Smooth muscle cell (in vitro differentiated cells): Measurements from ENCODE around the gene GNLY. TPM values are rescaled to one million over a fixed set of nuclear protein-coding genes. Genes with fewer than 3 reads are reported as not detected.

ENCODE experiments used
- DNase-seq: peaks from one replicate; lab custom pipeline; 2025; ENCODE audit not compliant: unreplicated experiment; lab: John Stamatoyannopoulos, UW
- H2AFZ ChIP-seq: fragments of 200-600 bp; sonication (generic); 2 replicates; pipeline ENCODE4 v1.6.0; 2016; ENCODE audit warnings: antibody characterized with exemption, low read depth, mild to moderate bottlenecking
- H3F3A ChIP-seq: fragments of 200-600 bp; sonication (generic); 2 replicates; pipeline ENCODE4 v1.6.0; 2017; ENCODE audit warnings: antibody characterized with exemption, low read depth
- H3K27ac ChIP-seq: fragments of 200-600 bp; sonication (generic); 2 replicates; pipeline ENCODE4 v1.5.1; 2016; ENCODE audit warnings: low read depth, mild to moderate bottlenecking
- H3K27me3 ChIP-seq: fragments of 200-600 bp; sonication (generic); 2 replicates; pipeline ENCODE4 v1.6.1; 2016; ENCODE audit warnings: low read depth, mild to moderate bottlenecking
- H3K36me3 ChIP-seq: fragments of 200-600 bp; sonication (generic); 2 replicates; pipeline ENCODE4 v1.5.1; 2016; ENCODE audit warnings: low read depth
- H3K4me1 ChIP-seq: fragments of 200-600 bp; sonication (generic); 2 replicates; pipeline ENCODE4 v1.5.1; 2016; ENCODE audit warnings: low read depth
- H3K4me2 ChIP-seq: fragments of 200-600 bp; sonication (generic); 2 replicates; pipeline ENCODE4 v1.6.0; 2016; ENCODE audit warnings: mild to moderate bottlenecking
- H3K4me3 ChIP-seq: fragments of 200-600 bp; sonication (generic); 2 replicates; pipeline ENCODE4 v1.5.1; 2016; ENCODE audit warnings: mild to moderate bottlenecking
- H3K79me2 ChIP-seq: fragments of 200-600 bp; sonication (generic); 2 replicates; pipeline ENCODE4 v1.6.0; 2016; ENCODE audit warnings: low read depth, mild to moderate bottlenecking
- H3K9ac ChIP-seq: fragments of 200-600 bp; sonication (generic); 2 replicates; pipeline ENCODE4 v1.6.0; 2016; ENCODE audit warnings: low read depth
- H3K9me3 ChIP-seq: fragments of 200-600 bp; sonication (generic); replicated peaks from 2 replicates; pipeline ENCODE4 v1.5.1; 2016; ENCODE audit warnings: low read depth
- H4K20me1 ChIP-seq: fragments of 200-600 bp; sonication (generic); 2 replicates; pipeline ENCODE4 v1.6.0; 2016; ENCODE audit warnings: low read depth
- CTCF ChIP-seq: fragments of 200-600 bp; sonication (generic); IDR thresholded peaks from 2 replicates; pipeline ENCODE4 v1.5.1; 2017; ENCODE audit warnings: borderline replicate concordance, mild to moderate bottlenecking, antibody characterized with exemption; ENCODE audit not compliant: insufficient read depth, poor library complexity, severe bottlenecking
- WGBS: methylation state at CpG from one replicate; pipeline ENCODE4 v1.1.7; 2016; ENCODE audit warnings: low lambda C conversion rate; 5-methylcytosine and 5-hydroxymethylcytosine counted together
- polyA plus RNA-seq: library from polyadenylated mRNA; unstranded; fragments of >200 nt; fragmentation: Nextera tagmentation; extraction: Ambion mirVana; gene quantifications from 2 replicates; pipeline ENCODE4 v1.2.1, GENCODE V29; 2016
- total RNA-seq: library from RNA; depleted of rRNA; stranded (reverse); fragments of >200 nt; gene quantifications from 2 replicates; pipeline ENCODE4 v1.2.3, GENCODE V29; 2014

The GNLY gene
- not detected in 2 replicates for total RNA-seq
- not detected in 2 replicates for polyA plus RNA-seq

- TF ChIP-seq CTCF, result no peak
- Histone ChIP-seq H3K79me2 (no peaks in the 10 kb centered on the region), H3K4me2 (no peak within 1 kb of the TSS), H3K27me3 (no peaks in the 10 kb centered on the region), H3F3A (no peaks in the 10 kb centered on the region), H3K27ac (no peak within 1 kb of the TSS), H3K4me1 (no peaks in the 10 kb centered on the region), H2AFZ (no peak within 1 kb of the TSS), H3K36me3 (no peaks in the 10 kb centered on the region), H3K4me3 (no peak within 1 kb of the TSS), H3K9ac (no peak within 1 kb of the TSS), H3K9me3 (no peaks in the 10 kb centered on the region), H4K20me1 (no peaks in the 10 kb centered on the region)
- DNase-seq, result no peak
- 94% methylated on average over 13 of the region's 15 CpGs for WGBS
These were observed at the start of gene GNLY for GRCh38 chr2:85694052-85695025. Gene GNLY, plus strand, starts transcription at chr2:85694358. Its CDS starts 61 bp downstream, at chr2:85694419.

DNA sequence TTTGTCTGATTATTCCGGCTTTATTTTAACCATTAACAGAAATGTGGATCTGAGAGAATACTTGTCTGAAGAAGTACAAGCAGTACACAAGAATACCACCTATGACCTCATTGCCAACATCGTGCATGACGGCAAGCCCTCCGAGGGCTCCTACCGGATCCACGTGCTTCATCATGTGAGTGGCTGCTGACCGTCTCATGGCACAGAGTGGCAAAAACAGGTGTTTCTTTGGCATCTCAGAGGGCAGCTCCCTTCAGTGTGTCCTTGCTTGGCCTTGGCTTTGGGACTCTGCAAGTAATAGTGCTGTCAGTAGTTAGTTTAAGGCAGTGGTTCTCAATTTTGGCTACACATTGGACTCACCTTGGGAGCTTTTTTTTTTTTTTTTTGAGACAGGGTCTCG lies 49.2 kb upstream of the GNLY start:
- Histone ChIP-seq H3F3A (peaks cover 34% of the 10 kb centered on the region), H2AFZ (no peak overlapping the region), H3K27ac (no peak overlapping the region), H3K79me2 (no peaks in the 10 kb centered on the region), H3K27me3 (no peaks in the 10 kb centered on the region), H3K9me3 (no peaks in the 10 kb centered on the region), H3K4me3 (no peak overlapping the region), H4K20me1 (peaks cover 18% of the 10 kb centered on the region), H3K36me3 (peaks cover 28% of the 10 kb centered on the region), H3K4me2 (no peak overlapping the region), H3K4me1 (peaks cover 4% of the 10 kb centered on the region), H3K9ac (no peak overlapping the region)
- no peak for TF ChIP-seq CTCF
- DNase-seq, result no peak
- 99% methylated on average over 8 of the region's 8 CpGs for WGBS

- WGBS, result 94% methylated on average over 2 of the region's 2 CpGs
- DNase-seq, result no peak
- Histone ChIP-seq H3K27me3 (no peaks in the 10 kb centered on the region), H3F3A (peaks cover 34% of the 10 kb centered on the region), H3K4me2 (no peak overlapping the region), H3K9ac (no peak overlapping the region), H3K36me3 (peaks cover 23% of the 10 kb centered on the region), H3K9me3 (no peaks in the 10 kb centered on the region), H2AFZ (no peak overlapping the region), H3K4me3 (no peak overlapping the region), H3K27ac (no peak overlapping the region), H3K79me2 (no peaks in the 10 kb centered on the region), H3K4me1 (peaks cover 4% of the 10 kb centered on the region), H4K20me1 (peaks cover 18% of the 10 kb centered on the region)
- TF ChIP-seq CTCF, result no peak
These were observed 48.0 kb upstream of the GNLY start for GRCh38 chr2:85646166-85646565.
